ENCODE data around the gene NBEAL1. TPM values are rescaled to one million over a fixed set of nuclear protein-coding genes. Genes with fewer than 3 reads are reported as not detected.

NBEAL1 gene
- total RNA-seq, 4 donors from 2014 or later, result 9.8 to 21.9 (median 11.3) TPM

GRCh38 chr2:203122317-203122986, 107.8 kb downstream of the NBEAL1 start:
- Histone ChIP-seq H3K27ac (no peak overlapping the region), H3K36me3 (peaks cover 0 to 22% of the 10 kb centered on the region in 2 donors)
- intact Hi-C loops (cut with DNase I; ENCODE audit: low total_unique reads), result no loop called here

GRCh38 chr2:203126996-203127395, 112.3 kb downstream of the NBEAL1 start:
- TF ChIP-seq POLR2A (IDR thresholded peaks at IDR 0.05), result no peak
- TF ChIP-seq CTCF (IDR thresholded peaks at IDR 0.05 in 4 of 5, conservative IDR thresholded peaks at IDR 0.05 in 1 of 5), result no peak
- no peaks in the 10 kb centered on the region for H3K4me1 ChIP-seq
- H3K4me3 ChIP-seq, result no peak overlapping the region
- in situ Hi-C loops (cut with MboI; ENCODE audit: low sequenced_read_pairs in 4 of 4), result no loop called here
- ATAC-seq (no peak), DNase-seq (no peak)
- H3K27ac ChIP-seq, result no peak overlapping the region
- intact Hi-C loops (cut with DNase I; ENCODE audit: low total_unique reads), result no loop called here
- H3K27me3 ChIP-seq, result no peaks in the 10 kb centered on the region
- no peaks in the 10 kb centered on the region for H3K9me3 ChIP-seq
- peaks cover 0 to 51% of the 10 kb centered on the region in 2 donors for H3K36me3 ChIP-seq

More at GRCh38 chr2:203122317-203122986, 107.8 kb downstream of the NBEAL1 start:
- Histone ChIP-seq H3K4me1 (no peaks in the 10 kb centered on the region), H3K4me3 (no peak overlapping the region), H3K9me3 (no peaks in the 10 kb centered on the region), H3K27me3 (no peaks in the 10 kb centered on the region)
- ATAC-seq (no peak), DNase-seq (no peak)
- TF ChIP-seq CTCF (IDR thresholded peaks at IDR 0.05 in 4 of 5, conservative IDR thresholded peaks at IDR 0.05 in 1 of 5), result no peak
- no peak for TF ChIP-seq POLR2A (IDR thresholded peaks at IDR 0.05)
- in situ Hi-C loops (cut with MboI; ENCODE audit: low sequenced_read_pairs in 4 of 4), result no loop called here

GRCh38 chr2:203135105-203135504, 120.4 kb downstream of the NBEAL1 start:
- TF ChIP-seq POLR2A (IDR thresholded peaks at IDR 0.05), result no peak
- no peak for TF ChIP-seq CTCF (IDR thresholded peaks at IDR 0.05 in 4 of 5, conservative IDR thresholded peaks at IDR 0.05 in 1 of 5)
- H3K4me3 ChIP-seq, result no peak overlapping the region
- no peaks in the 10 kb centered on the region for H3K4me1 ChIP-seq
- H3K9me3 ChIP-seq, result no peaks in the 10 kb centered on the region
- no peak overlapping the region for H3K27ac ChIP-seq
- no peaks in the 10 kb centered on the region for H3K27me3 ChIP-seq
- ATAC-seq (no peak), DNase-seq (no peak)
- in situ Hi-C loops (cut with MboI; ENCODE audit: low sequenced_read_pairs in 4 of 4) (no loop called here), intact Hi-C loops (cut with DNase I; ENCODE audit: low total_unique reads) (no loop called here)
- H3K36me3 ChIP-seq, result peaks cover 0 to 29% of the 10 kb centered on the region in 2 donors

- intact Hi-C loops (cut with DNase I; ENCODE audit: low total_unique reads), result no loop called here
- Histone ChIP-seq H3K36me3 (no peaks in the 10 kb centered on the region), H3K27me3 (no peaks in the 10 kb centered on the region), H3K9me3 (no peaks in the 10 kb centered on the region), H3K27ac (no peak overlapping the region), H3K4me3 (no peak overlapping the region), H3K4me1 (no peaks in the 10 kb centered on the region)
- no peak for ATAC-seq
- in situ Hi-C loops (cut with MboI; ENCODE audit: low sequenced_read_pairs in 4 of 4), result no loop called here
- DNase-seq, result no peak
- no peak for TF ChIP-seq POLR2A (IDR thresholded peaks at IDR 0.05)
- no peak for TF ChIP-seq CTCF (IDR thresholded peaks at IDR 0.05 in 4 of 5, conservative IDR thresholded peaks at IDR 0.05 in 1 of 5)
Measured at GRCh38 chr2:203143391-203143790, 128.7 kb downstream of the NBEAL1 start.

- ATAC-seq (no peak), DNase-seq (no peak)
- Histone ChIP-seq H3K27ac (no peak overlapping the region), H3K4me3 (no peak overlapping the region), H3K36me3 (peaks cover 0 to 29% of the 10 kb centered on the region in 2 donors), H3K27me3 (no peaks in the 10 kb centered on the region), H3K9me3 (no peaks in the 10 kb centered on the region), H3K4me1 (no peaks in the 10 kb centered on the region)
- in situ Hi-C loops (cut with MboI; ENCODE audit: low sequenced_read_pairs in 4 of 4), result no loop called here
- TF ChIP-seq CTCF (IDR thresholded peaks at IDR 0.05 in 4 of 5, conservative IDR thresholded peaks at IDR 0.05 in 1 of 5) (no peak), POLR2A (IDR thresholded peaks at IDR 0.05) (no peak)
- intact Hi-C loops (cut with DNase I; ENCODE audit: low total_unique reads), result no loop called here
Measured at GRCh38 chr2:203149194-203149593, 134.5 kb downstream of the NBEAL1 start.
